HG03520 (cell line): ENCODE data around the gene GSG1.

ENCODE experiments used
- ATAC-seq: cut with Tn5 transposase; IDR thresholded peaks from one replicate; pipeline ENCODE4 v1.9.1; 2021; ENCODE audit warnings: mild to moderate bottlenecking, moderate library complexity; ENCODE audit not compliant: unreplicated experiment

Gene GSG1

GRCh38 chr12:13103391-13104033 is at the start of gene GSG1:
Gene GSG1, minus strand, starts transcription at chr12:13103667. Its CDS starts 155 bp downstream, at chr12:13103512.
- no peak for ATAC-seq

- ATAC-seq, result no peak
Measured at GRCh38 chr12:13153180-13153579, 49.7 kb upstream of the GSG1 start.

DNA sequence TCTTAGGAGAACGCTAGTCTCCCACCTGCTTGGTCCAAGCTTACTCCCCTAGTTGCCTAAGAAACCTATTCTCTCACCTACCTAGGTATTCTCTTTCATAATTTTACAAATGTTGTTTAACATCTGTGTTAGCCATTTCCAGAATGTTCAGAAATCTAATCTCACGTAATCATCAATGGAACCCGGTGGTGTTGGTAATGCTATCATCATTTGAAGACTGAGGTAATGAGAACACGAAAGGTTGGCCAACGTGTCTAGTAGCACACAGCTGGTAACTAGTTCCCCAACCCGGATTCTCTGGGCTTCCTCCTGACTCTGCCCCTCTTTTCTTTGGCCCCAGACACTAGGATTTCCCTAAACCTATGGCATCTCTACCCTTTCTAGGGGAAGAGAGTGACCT is 49.3 kb upstream of the GSG1 start:
- ATAC-seq, result no peak

DNA sequence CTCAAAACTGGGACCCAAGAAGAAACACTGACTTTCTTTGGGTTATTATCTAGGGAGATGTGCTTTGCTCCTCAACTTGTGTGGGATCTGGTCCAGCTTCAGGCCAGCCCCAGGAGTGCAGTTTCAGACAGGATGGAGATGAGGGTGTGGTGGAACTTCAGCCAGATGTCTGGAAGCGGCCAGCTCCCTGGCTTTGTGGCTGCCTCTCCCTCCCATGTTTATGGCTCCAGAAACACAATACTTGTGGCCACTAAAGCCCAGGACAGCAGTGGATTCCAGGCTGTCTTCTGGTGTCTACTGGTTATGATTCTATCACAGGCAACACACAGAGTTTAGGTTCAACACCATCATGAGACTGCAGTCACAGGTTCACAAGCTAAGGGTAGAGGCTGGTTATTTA is 48.8 kb upstream of the GSG1 start:
- ATAC-seq, result no peak

GRCh38 chr12:13149411-13149810 is 45.9 kb upstream of the GSG1 start:
- no peak for ATAC-seq

DNA sequence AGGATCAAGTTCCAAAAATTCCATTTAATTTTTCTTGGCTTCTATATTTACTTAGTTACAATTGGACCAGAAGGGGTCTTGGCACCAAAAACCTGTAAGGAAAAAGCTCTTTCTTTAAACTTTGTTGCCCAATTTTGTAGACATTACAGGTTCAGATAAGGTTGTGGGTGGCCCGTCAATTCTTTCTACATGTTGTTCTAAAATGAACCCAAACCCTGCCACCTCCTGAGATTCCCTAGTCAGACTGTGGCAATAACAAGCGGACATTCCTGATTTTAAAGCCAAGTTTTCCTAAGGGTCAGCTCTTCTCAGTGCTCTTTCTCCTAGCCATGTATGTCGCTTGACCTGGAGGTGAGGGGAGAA is 45.0 kb upstream of the GSG1 start:
- ATAC-seq, result no peak

DNA sequence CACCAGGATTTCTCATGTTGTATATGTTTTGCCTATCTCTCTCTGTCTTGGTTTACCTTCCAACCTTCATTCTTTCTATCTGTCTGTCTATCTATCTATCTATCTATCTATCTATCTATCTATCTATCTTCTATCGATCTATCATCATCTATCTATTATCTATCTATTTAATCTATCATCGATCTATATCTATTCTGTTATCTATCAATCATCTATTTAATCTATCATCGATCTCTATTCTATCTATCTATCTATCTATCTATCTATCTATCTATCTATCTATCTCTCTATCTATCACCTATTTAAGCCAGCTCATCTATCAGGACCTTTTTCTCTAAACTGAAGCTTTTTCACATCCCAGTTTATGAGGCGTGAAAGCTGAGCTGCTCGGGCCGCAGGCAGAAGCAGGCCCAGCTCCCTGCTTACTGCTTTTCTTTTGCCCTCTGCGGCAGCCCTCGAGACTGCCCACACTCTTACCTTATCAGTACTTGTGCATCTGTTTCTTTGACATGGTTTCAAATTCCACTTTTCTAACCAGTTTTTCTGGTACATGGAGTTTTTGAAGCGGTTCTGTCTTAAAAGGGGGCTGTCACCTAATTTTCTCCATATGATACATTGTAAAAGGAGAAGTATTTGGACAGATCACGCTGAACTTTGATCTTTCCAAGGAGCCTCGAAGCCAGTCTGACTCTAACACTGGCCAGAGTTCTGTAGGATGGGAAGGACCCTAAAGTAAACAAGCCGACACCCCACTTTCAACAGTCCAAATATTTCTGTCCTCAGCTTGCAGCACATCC is 44.4 kb upstream of the GSG1 start:
- ATAC-seq, result no peak

- no peak for ATAC-seq
Measured at GRCh38 chr12:13146336-13146938, 43.0 kb upstream of the GSG1 start.

GRCh38 chr12:13144266-13144828 is 40.9 kb upstream of the GSG1 start:
- ATAC-seq, result no peak

GRCh38 chr12:13142747-13143146 is 39.3 kb upstream of the GSG1 start:
- ATAC-seq, result no peak

- no peak for ATAC-seq
Measured at GRCh38 chr12:13141686-13142085, 38.2 kb upstream of the GSG1 start.

DNA sequence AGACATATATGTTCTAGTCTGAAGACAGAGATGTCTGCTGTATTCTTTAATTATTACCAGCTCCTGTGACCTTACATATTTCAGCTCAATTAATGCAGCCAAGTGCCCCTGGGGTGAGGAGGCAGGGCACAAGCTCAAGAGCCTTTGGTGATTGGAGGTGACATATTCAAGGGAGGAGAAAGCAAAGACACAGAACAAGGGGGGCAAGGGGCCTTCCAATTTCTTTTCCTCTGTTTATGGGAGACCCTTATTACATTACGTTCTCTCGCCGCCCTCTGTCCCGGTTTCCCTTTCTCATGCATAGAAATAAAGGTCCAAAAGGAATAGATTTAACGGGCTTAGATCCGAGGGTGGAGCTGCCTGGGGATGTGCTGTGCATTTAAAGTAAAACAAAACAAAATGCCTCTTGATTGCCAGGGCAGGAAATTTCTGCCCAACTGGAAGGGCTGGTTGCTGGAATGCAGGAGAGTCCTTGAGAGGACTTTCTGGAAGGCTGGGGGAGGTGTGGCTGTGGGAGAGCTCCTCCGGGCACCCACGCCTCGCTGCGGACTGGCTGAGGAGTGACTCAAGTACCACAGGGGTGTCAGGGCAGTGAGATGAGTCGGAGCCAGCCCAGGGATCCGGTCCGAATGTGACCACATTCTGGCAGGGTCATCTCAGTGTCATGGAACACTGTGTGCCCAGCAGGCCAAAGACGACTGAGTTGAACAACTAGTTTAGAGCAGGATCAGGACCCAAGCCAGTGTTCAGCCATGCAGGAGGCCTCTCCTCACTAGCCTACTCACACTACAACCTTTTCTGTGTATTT is 32.1 kb upstream of the GSG1 start:
- no peak for ATAC-seq

DNA sequence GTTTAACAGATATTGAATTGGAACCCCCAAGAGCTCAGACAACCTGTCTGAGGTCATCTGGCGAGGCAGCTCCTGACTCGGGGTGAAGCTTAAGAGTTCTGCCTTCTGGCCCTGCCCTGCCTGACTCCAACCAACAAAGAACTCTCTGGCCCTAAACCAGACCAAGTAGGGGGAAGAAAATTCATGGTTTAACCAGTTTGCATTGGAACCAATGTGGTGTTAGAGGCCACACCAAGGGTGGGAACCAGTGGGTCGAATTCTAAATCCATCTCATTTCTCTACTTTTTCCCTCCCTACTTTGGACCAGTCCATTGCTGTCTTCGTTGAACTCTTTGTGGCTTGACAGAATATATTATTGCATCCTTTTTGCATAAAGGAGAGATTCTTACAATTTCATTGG is 30.4 kb upstream of the GSG1 start:
- no peak for ATAC-seq

DNA sequence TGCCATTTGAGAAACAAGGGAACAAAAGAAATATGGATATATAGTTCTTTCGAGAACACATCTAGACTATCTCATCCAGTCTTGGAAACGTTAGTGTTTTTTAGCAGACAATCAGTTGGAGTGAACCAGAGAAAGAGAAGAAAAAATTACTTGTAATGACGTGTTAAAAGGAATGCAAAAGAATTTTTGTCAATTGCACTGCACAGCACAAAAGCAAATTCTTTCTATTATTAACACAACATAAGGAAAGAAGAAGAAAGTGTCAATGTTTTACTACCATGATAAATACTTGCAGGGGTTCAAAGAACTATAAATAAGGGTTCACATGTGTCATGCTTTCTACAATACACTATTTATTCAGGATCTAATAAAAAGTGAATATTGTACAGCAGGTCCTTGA is 27.5 kb upstream of the GSG1 start:
- ATAC-seq, result no peak

GRCh38 chr12:13128291-13128965 is 25.0 kb upstream of the GSG1 start:
- no peak for ATAC-seq

GRCh38 chr12:13127444-13127843 is 24.0 kb upstream of the GSG1 start:
- ATAC-seq, result no peak

GRCh38 chr12:13126494-13126893 is 23.0 kb upstream of the GSG1 start:
- ATAC-seq, result no peak

GRCh38 chr12:13125996-13126395 is 22.5 kb upstream of the GSG1 start:
- no peak for ATAC-seq

GRCh38 chr12:13124656-13125505 is 21.4 kb upstream of the GSG1 start:
- ATAC-seq, result no peak

DNA sequence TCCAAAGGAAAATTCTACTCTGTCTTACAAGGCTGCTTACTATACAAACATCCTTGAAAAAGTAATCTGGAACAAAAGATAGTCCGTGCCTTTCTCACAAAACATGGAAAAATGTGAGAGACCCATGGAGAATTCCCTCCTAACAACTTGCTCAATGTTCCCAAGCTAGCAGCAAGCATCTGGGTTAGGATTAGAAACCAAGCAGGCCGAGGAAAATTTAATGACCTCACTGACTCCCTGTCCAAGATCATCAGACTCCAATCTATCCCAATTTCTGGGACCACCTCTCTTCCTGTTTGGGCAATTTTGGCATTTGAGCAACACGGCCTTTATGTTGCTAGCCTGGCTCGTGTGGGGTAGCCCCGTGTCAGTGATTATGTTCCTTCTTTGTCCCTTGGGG is 18.1 kb upstream of the GSG1 start:
- no peak for ATAC-seq
